Gastroesophageal sphincter (tissue), 3 donors: ENCODE measurements around the gene EME1.

Experiments
- EP300 ChIP-seq: sonication (generic); formaldehyde crosslinking; IDR thresholded peaks from one replicate; pipeline ENCODE4 v1.6.1; 2017; ENCODE audit warnings: antibody characterized with exemption, mild to moderate bottlenecking
- POLR2A ChIP-seq, 2 donors: fragments of 450-650 bp; IDR thresholded peaks; one replicate each; pipeline ENCODE4 v1.6.1; 2017; ENCODE audit warnings: antibody characterized with exemption in 2 of 2, mild to moderate bottlenecking in 2 of 2, moderate library complexity in 1 of 2
- TF ChIP-seq, protein P1 (sequence below), 4 experiments: fragments of 200-600 bp in 2 of 4; fragments of 450-650 bp in 2 of 4; sonication (generic) in 1 of 4; IDR thresholded peaks; one replicate each; pipeline ENCODE4 v1.5.1; 2017 to 2019; ENCODE audit warnings: antibody characterized with exemption in 4 of 4, mild to moderate bottlenecking in 2 of 4, moderate library complexity in 2 of 4

DNA sequence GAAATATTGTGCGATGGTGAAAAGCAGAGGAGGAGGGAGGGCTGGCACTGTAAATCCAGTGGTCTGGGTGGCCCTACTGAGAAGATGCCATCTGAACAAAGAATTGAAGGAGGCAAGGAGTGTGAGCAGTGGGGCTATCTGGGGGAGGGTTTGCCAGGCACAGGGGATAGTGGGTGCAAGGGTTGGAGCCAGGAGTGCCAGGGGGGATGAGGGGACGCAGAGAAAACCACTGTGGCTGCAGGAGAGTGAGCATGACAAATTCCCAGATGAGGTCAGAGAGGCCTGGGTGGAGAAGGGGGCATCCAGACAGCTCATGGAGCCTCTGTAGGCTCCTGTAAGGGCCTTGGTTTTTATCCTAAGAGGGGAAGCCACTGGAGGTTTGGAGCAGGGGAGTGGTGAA lies 22.3 kb upstream of the EME1 start:
- TF ChIP-seq, protein P1, sequence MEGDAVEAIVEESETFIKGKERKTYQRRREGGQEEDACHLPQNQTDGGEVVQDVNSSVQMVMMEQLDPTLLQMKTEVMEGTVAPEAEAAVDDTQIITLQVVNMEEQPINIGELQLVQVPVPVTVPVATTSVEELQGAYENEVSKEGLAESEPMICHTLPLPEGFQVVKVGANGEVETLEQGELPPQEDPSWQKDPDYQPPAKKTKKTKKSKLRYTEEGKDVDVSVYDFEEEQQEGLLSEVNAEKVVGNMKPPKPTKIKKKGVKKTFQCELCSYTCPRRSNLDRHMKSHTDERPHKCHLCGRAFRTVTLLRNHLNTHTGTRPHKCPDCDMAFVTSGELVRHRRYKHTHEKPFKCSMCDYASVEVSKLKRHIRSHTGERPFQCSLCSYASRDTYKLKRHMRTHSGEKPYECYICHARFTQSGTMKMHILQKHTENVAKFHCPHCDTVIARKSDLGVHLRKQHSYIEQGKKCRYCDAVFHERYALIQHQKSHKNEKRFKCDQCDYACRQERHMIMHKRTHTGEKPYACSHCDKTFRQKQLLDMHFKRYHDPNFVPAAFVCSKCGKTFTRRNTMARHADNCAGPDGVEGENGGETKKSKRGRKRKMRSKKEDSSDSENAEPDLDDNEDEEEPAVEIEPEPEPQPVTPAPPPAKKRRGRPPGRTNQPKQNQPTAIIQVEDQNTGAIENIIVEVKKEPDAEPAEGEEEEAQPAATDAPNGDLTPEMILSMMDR (IDR thresholded peaks at IDR 0.05) = no peak
- TF ChIP-seq EP300 = no peak
- TF ChIP-seq POLR2A (IDR thresholded peaks at IDR 0.05) = no peak
